AG08395 (cell line): Measurements from ENCODE around the gene KLF15.

Source experiments
- DNase-seq: peaks from one replicate; pipeline ENCODE4 v3.0.0; 2012; ENCODE audit warnings: mixed read lengths, low spot score

KLF15 gene

GRCh38 chr3:126389112-126389793, 32.0 kb upstream of the KLF15 start:
- peak; percentile 84 for DNase-seq

GRCh38 chr3:126381966-126382365, 24.8 kb upstream of the KLF15 start:
- no peak for DNase-seq

GRCh38 chr3:126380011-126380768, 23.0 kb upstream of the KLF15 start:
- no peak for DNase-seq

- DNase-seq: no peak
These were observed 21.1 kb upstream of the KLF15 start for GRCh38 chr3:126378341-126378751.

GRCh38 chr3:126377211-126377610, 20.0 kb upstream of the KLF15 start:
- DNase-seq: no peak

GRCh38 chr3:126376444-126376843, 19.2 kb upstream of the KLF15 start:
- no peak for DNase-seq

GRCh38 chr3:126375835-126376331, 18.7 kb upstream of the KLF15 start:
- DNase-seq: no peak

GRCh38 chr3:126373682-126374601, 16.7 kb upstream of the KLF15 start:
- peak; percentile 52 for DNase-seq

- DNase-seq: no peak
These were observed 16.0 kb upstream of the KLF15 start for GRCh38 chr3:126373146-126373613.

- DNase-seq: no peak
These were observed 15.4 kb upstream of the KLF15 start for GRCh38 chr3:126372413-126373145.

- DNase-seq: no peak
These were observed 14.0 kb upstream of the KLF15 start for GRCh38 chr3:126371096-126371705.

- DNase-seq: no peak
These were observed 13.4 kb upstream of the KLF15 start for GRCh38 chr3:126370606-126371005.

GRCh38 chr3:126370055-126370454, 12.8 kb upstream of the KLF15 start:
- DNase-seq: no peak

GRCh38 chr3:126369490-126369889, 12.3 kb upstream of the KLF15 start:
- DNase-seq: no peak

GRCh38 chr3:126367316-126367805, 10.2 kb upstream of the KLF15 start:
- no peak for DNase-seq

GRCh38 chr3:126365351-126366277, 8.4 kb upstream of the KLF15 start:
- DNase-seq: no peak

GRCh38 chr3:126364731-126365301, 7.6 kb upstream of the KLF15 start:
- DNase-seq: no peak

- no peak for DNase-seq
These were observed 7.0 kb upstream of the KLF15 start for GRCh38 chr3:126364130-126364695.

GRCh38 chr3:126361211-126361610, 4.0 kb upstream of the KLF15 start:
- no peak for DNase-seq
